Naive thymus-derived CD4-positive, alpha-beta T cell (primary cell): ENCODE measurements around the gene TMEM120B. TPM values are rescaled to one million over a fixed set of nuclear protein-coding genes. Genes with fewer than 3 reads are reported as not detected.

ENCODE experiments used
- ATAC-seq: fragments of 150-1000 bp; cut with Tn5 transposase; 2 replicates; pipeline ENCODE4 v1.10.0; 2021; ENCODE audit warnings: mild to moderate bottlenecking, moderate library complexity
- CTCF ChIA-PET: fragments of 350-600 bp; sonication (Branson Sonifier 250); formaldehyde crosslinking; loops from one replicate; lab custom pipeline; 2021; ENCODE audit warnings: antibody characterized with exemption; lab: Charles Lee
- POLR2A ChIA-PET: fragments of 350-600 bp; sonication (Branson Sonifier 250); formaldehyde crosslinking; loops from one replicate; lab custom pipeline; 2021; ENCODE audit warnings: antibody characterized with exemption, inconsistent platforms; lab: Charles Lee
- DNase-seq, 9 donors: peaks; one replicate each; pipeline versions ENCODE4 v3.0.0 to v3.0.0-alpha.2; 2020 to 2022; ENCODE audit warnings: mixed read lengths in 1 of 9
- H3K27ac ChIP-seq: one replicate; pipeline ENCODE4 v1.7.0; 2013; ENCODE audit warnings: mild to moderate bottlenecking, low read depth, low read length, moderate library complexity
- H3K27me3 ChIP-seq, 2 donors: one replicate each; pipeline ENCODE4 v1.7.0; 2013; ENCODE audit warnings: low read length in 2 of 2, mild to moderate bottlenecking in 2 of 2, moderate library complexity in 2 of 2; ENCODE audit not compliant: control insufficient read depth in 2 of 2, insufficient read depth in 2 of 2
- H3K36me3 ChIP-seq, 3 experiments: 1 replicate in 2 of 3; 2 replicates in 1 of 3; pipeline ENCODE4 v1.7.0; 2013; ENCODE audit warnings: low read length in 3 of 3, mild to moderate bottlenecking in 3 of 3, moderate library complexity in 1 of 3; ENCODE audit not compliant: insufficient read depth in 3 of 3, control insufficient read depth in 2 of 3
- H3K4me1 ChIP-seq, 2 donors: one replicate each; pipeline ENCODE4 v1.7.0; 2013; ENCODE audit warnings: low read length in 2 of 2, mild to moderate bottlenecking in 2 of 2, moderate library complexity in 1 of 2; ENCODE audit not compliant: control insufficient read depth in 2 of 2, insufficient read depth in 2 of 2
- H3K4me3 ChIP-seq: 2 replicates; pipeline ENCODE4 v1.7.0; 2013; ENCODE audit warnings: mild to moderate bottlenecking, low read length
- H3K9me3 ChIP-seq, 3 experiments: 1 replicate in 2 of 3; 2 replicates in 1 of 3; pipeline ENCODE4 v1.7.0; 2013; ENCODE audit warnings: low read length in 3 of 3; ENCODE audit not compliant: control insufficient read depth in 2 of 3
- H3K27ac Mint-ChIP-seq, 9 donors: one replicate each; pipeline ENCODE4 v1.8.0; 2020 to 2022; ENCODE audit warnings: mixed read lengths in 9 of 9, mild to moderate bottlenecking in 8 of 9, moderate library complexity in 5 of 9, inconsistent platforms in 2 of 9
- H3K27me3 Mint-ChIP-seq, 5 donors: one replicate each; pipeline ENCODE4 v1.8.0; 2021 to 2022; ENCODE audit warnings: mixed read lengths in 5 of 5, mild to moderate bottlenecking in 1 of 5
- H3K36me3 Mint-ChIP-seq, 5 donors: one replicate each; pipeline ENCODE4 v1.8.0; 2020 to 2022; ENCODE audit warnings: mixed read lengths in 5 of 5, mild to moderate bottlenecking in 3 of 5, inconsistent platforms in 1 of 5
- H3K4me1 Mint-ChIP-seq, 7 donors: one replicate each; pipeline ENCODE4 v1.8.0; 2020 to 2022; ENCODE audit warnings: mixed read lengths in 7 of 7, mild to moderate bottlenecking in 3 of 7, inconsistent platforms in 1 of 7
- H3K4me3 Mint-ChIP-seq, 10 donors: one replicate each; pipeline ENCODE4 v1.8.0; 2020 to 2022; ENCODE audit warnings: mild to moderate bottlenecking in 10 of 10, mixed read lengths in 10 of 10, moderate library complexity in 6 of 10, inconsistent platforms in 2 of 10
- H3K9me3 Mint-ChIP-seq, 11 donors: one replicate each; pipeline ENCODE4 v1.8.0; 2020 to 2022; ENCODE audit warnings: mixed read lengths in 11 of 11, mild to moderate bottlenecking in 4 of 11, inconsistent platforms in 1 of 11, moderate library complexity in 1 of 11
- intact Hi-C, 2 donors: fragments of 100-400 bp; cut with micrococcal nuclease; formaldehyde crosslinking; loops; one replicate each; pipeline ENCODE4 v1.15.1; 2023
- polyA plus RNA-seq, 2 donors: library from polyadenylated mRNA; unstranded; fragments of 300-500 nt; fragmentation: Illumina TruSeq; gene quantifications; one replicate each; pipeline ENCODE4 v1.2.3, GENCODE V29; 2021
- total RNA-seq, 6 experiments: library from RNA in 5 of 6; stranded (reverse) in 5 of 6; gene quantifications; 1 replicate in 5 of 6; 2 replicates in 1 of 6; pipeline ENCODE4 v1.2.3 and lab custom pipeline; 2021 to 2026

Gene TMEM120B
- total and polyA plus RNA-seq, 7 experiments from 2014 or later = 1.3 to 14.3 (median 8.9) TPM

- POLR2A ChIA-PET = interaction anchor here (0.6 to 28.5 kb wide), 8 partner anchors 11 to 1555 kb away, joined by 3 to 1941 read pairs (median 5); partner anchors contain the start of genes PSMD9, RHOF and SETD1B
- Histone ChIP-seq H3K27ac (peak overlapping the region; percentile 81), H3K36me3 (peaks cover 0 to 55% (median 3%) of the 10 kb centered on the region in 3 experiments), H3K4me1 (peaks cover 14 to 21% of the 10 kb centered on the region in 2 donors), H3K4me3 (peak overlapping the region; percentile 77), H3K27me3 (no peaks in the 10 kb centered on the region), H3K9me3 (no peaks in the 10 kb centered on the region)
- Mint-ChIP-seq H3K27me3 (no peaks in the 10 kb centered on the region), H3K36me3 (peaks cover 12 to 35% (median 15%) of the 10 kb centered on the region in 5 donors), H3K4me1 (peaks cover 17 to 39% (median 20%) of the 10 kb centered on the region in 7 donors), H3K9me3 (peaks cover 0 to 9% (median 0%) of the 10 kb centered on the region in 11 donors), H3K4me3 (peak overlapping the region; percentile 88 to 100 (median 92)), H3K27ac (peak overlapping the region; percentile 79 to 100 (median 97))
- no peak for DNase-seq
- CTCF ChIA-PET = interaction anchor here (1.0 to 13.4 kb wide), 4 partner anchors 9 to 33 kb away, joined by 3 to 609 read pairs (median 4); partner anchors contain the start of gene RHOF
- intact Hi-C loops = loop anchor here in 1 of 2 donors (10.0 kb wide), 1 partner anchor 419 kb away; the partner anchor contains the start of gene DIABLO
- no peak for ATAC-seq
These were observed 92.8 kb downstream of the TMEM120B start for GRCh38 chr12:121805171-121806008.

GRCh38 chr12:121806009-121806545 is 93.5 kb downstream of the TMEM120B start:
- peak overlapping the region; percentile 79 to 100 (median 93) for H3K27ac Mint-ChIP-seq
- ChIA-PET CTCF (interaction anchor here (0.6 to 13.4 kb wide), 5 partner anchors 10 to 188 kb away, joined by 3 to 609 read pairs (median 3); partner anchors contain the start of gene RHOF), POLR2A (interaction anchor here (0.6 to 28.5 kb wide), 10 partner anchors 10 to 1719 kb away, joined by 3 to 1941 read pairs (median 4); partner anchors contain the start of genes PSMD9, RHOF, SETD1B and TMEM120B)
- H3K4me3 ChIP-seq = peak overlapping the region; percentile 75
- peak overlapping the region; percentile 88 to 100 (median 92) for H3K4me3 Mint-ChIP-seq
- H3K36me3 Mint-ChIP-seq = peaks cover 12 to 38% (median 14%) of the 10 kb centered on the region in 5 donors
- intact Hi-C loops = loop anchor here in 1 of 2 donors (10.0 kb wide), 1 partner anchor 419 kb away; the partner anchor contains the start of gene DIABLO
- peaks cover 22 to 45% (median 25%) of the 10 kb centered on the region in 7 donors for H3K4me1 Mint-ChIP-seq
- no peaks in the 10 kb centered on the region for H3K27me3 ChIP-seq
- ATAC-seq (peak; percentile 10), DNase-seq (peak in 3 of 9 donors; percentile 44 to 50 (median 45))
- H3K36me3 ChIP-seq = peaks cover 0 to 58% (median 3%) of the 10 kb centered on the region in 3 experiments
- H3K27me3 Mint-ChIP-seq = no peaks in the 10 kb centered on the region
- H3K27ac ChIP-seq = peak overlapping the region; percentile 81
- no peaks in the 10 kb centered on the region for H3K9me3 ChIP-seq
- peaks cover 21 to 26% of the 10 kb centered on the region in 2 donors for H3K4me1 ChIP-seq
- H3K9me3 Mint-ChIP-seq = peaks cover 0 to 9% (median 0%) of the 10 kb centered on the region in 11 donors

GRCh38 chr12:121806546-121807423 is 94.2 kb downstream of the TMEM120B start:
- ChIA-PET CTCF (interaction anchor here (0.6 to 13.4 kb wide), 8 partner anchors 10 to 189 kb away, joined by 3 to 609 read pairs (median 4); partner anchors contain the start of gene RHOF), POLR2A (interaction anchor here (0.6 to 28.5 kb wide), 10 partner anchors 9 to 1719 kb away, joined by 3 to 1941 read pairs (median 4); partner anchors contain the start of genes PSMD9, RHOF, SETD1B and TMEM120B)
- H3K27me3 ChIP-seq = no peaks in the 10 kb centered on the region
- peak overlapping the region; percentile 75 for H3K4me3 ChIP-seq
- peaks cover 28 to 33% of the 10 kb centered on the region in 2 donors for H3K4me1 ChIP-seq
- no peak for DNase-seq
- peaks cover 0 to 6% (median 0%) of the 10 kb centered on the region in 11 donors for H3K9me3 Mint-ChIP-seq
- H3K4me3 Mint-ChIP-seq = peak overlapping the region; percentile 88 to 100 (median 92)
- no peaks in the 10 kb centered on the region for H3K9me3 ChIP-seq
- H3K4me1 Mint-ChIP-seq = peaks cover 25 to 51% (median 31%) of the 10 kb centered on the region in 7 donors
- H3K27ac ChIP-seq = peak overlapping the region; percentile 81
- peaks cover 0 to 61% (median 3%) of the 10 kb centered on the region in 3 experiments for H3K36me3 ChIP-seq
- intact Hi-C loops = loop anchor here in 1 of 2 donors (10.0 kb wide), 1 partner anchor 418 kb away; the partner anchor contains the start of gene DIABLO
- H3K36me3 Mint-ChIP-seq = peaks cover 7 to 32% (median 8%) of the 10 kb centered on the region in 5 donors
- no peaks in the 10 kb centered on the region for H3K27me3 Mint-ChIP-seq
- peak overlapping the region; percentile 79 to 100 (median 93) for H3K27ac Mint-ChIP-seq
- ATAC-seq = no peak

- peaks cover 0 to 63% (median 3%) of the 10 kb centered on the region in 3 experiments for H3K36me3 ChIP-seq
These were observed 95.2 kb downstream of the TMEM120B start for GRCh38 chr12:121807642-121808347.

GRCh38 chr12:121808623-121809022 is 96.1 kb downstream of the TMEM120B start:
- peak overlapping the region in 5 of 9 donors; percentile 31 to 81 (median 76) for H3K27ac Mint-ChIP-seq
- Histone ChIP-seq H3K36me3 (peaks cover 0 to 67% (median 5%) of the 10 kb centered on the region in 3 experiments), H3K27me3 (no peaks in the 10 kb centered on the region), H3K9me3 (no peaks in the 10 kb centered on the region), H3K4me3 (no peak overlapping the region), H3K27ac (peak overlapping the region; percentile 26), H3K4me1 (peaks cover 42 to 46% of the 10 kb centered on the region in 2 donors)
- peaks cover 8 to 34% (median 10%) of the 10 kb centered on the region in 5 donors for H3K36me3 Mint-ChIP-seq
- H3K27me3 Mint-ChIP-seq = no peaks in the 10 kb centered on the region
- H3K9me3 Mint-ChIP-seq = peaks cover 0 to 2% (median 0%) of the 10 kb centered on the region in 11 donors
- ChIA-PET POLR2A (interaction anchor here (1.4 to 28.5 kb wide), 2 partner anchors 18 to 21 kb away, joined by 5 to 1941 read pairs; partner anchors contain the start of genes RHOF and SETD1B), CTCF (interaction anchor here (0.6 to 13.4 kb wide), 4 partner anchors 12 to 346 kb away, joined by 4 to 609 read pairs (median 14); partner anchors contain the start of gene RHOF)
- DNase-seq (no peak), ATAC-seq (no peak)
- peak overlapping the region in 9 of 10 donors; percentile 17 to 91 (median 47) for H3K4me3 Mint-ChIP-seq
- intact Hi-C loops = loop anchor here in 1 of 2 donors (10.0 kb wide), 1 partner anchor 416 kb away; the partner anchor contains the start of gene DIABLO
- H3K4me1 Mint-ChIP-seq = peaks cover 33 to 64% (median 44%) of the 10 kb centered on the region in 7 donors

More at GRCh38 chr12:121807642-121808347, 95.2 kb downstream of the TMEM120B start:
- no peak for DNase-seq
- ChIA-PET POLR2A (interaction anchor here (0.9 to 28.5 kb wide), 5 partner anchors 8 to 121 kb away, joined by 3 to 1941 read pairs (median 5); partner anchors contain the start of genes PSMD9, RHOF and SETD1B), CTCF (interaction anchor here (0.6 to 13.4 kb wide), 4 partner anchors 11 to 107 kb away, joined by 4 to 609 read pairs (median 5); partner anchors contain the start of gene RHOF)
- intact Hi-C loops = loop anchor here in 1 of 2 donors (10.0 kb wide), 1 partner anchor 417 kb away; the partner anchor contains the start of gene DIABLO
- Histone ChIP-seq H3K4me1 (peaks cover 35 to 42% of the 10 kb centered on the region in 2 donors), H3K27ac (peak overlapping the region; percentile 46), H3K27me3 (no peaks in the 10 kb centered on the region), H3K9me3 (no peaks in the 10 kb centered on the region), H3K4me3 (no peak overlapping the region)
- Mint-ChIP-seq H3K27ac (peak overlapping the region in 6 of 9 donors; percentile 68 to 87 (median 77)), H3K27me3 (no peaks in the 10 kb centered on the region), H3K9me3 (peaks cover 0 to 4% (median 0%) of the 10 kb centered on the region in 11 donors), H3K4me3 (peak overlapping the region; percentile 47 to 100 (median 90)), H3K4me1 (peaks cover 25 to 56% (median 36%) of the 10 kb centered on the region in 7 donors), H3K36me3 (peaks cover 4 to 29% (median 8%) of the 10 kb centered on the region in 5 donors)
- no peak for ATAC-seq
